Kidney capillary endothelial cell (primary cell): Measurements from ENCODE around the gene MFSD2B.
"Not testable (repeated sequence)": the region's sequence is repeated elsewhere in the genome, so short reads cannot be mapped to it uniquely, and the experiment has no call there.

ENCODE experiments used
- DNase-seq: peaks from one replicate; pipeline ENCODE4 v3.0.0-alpha.2; 2018; ENCODE audit warnings: low spot score

The MFSD2B gene

DNA sequence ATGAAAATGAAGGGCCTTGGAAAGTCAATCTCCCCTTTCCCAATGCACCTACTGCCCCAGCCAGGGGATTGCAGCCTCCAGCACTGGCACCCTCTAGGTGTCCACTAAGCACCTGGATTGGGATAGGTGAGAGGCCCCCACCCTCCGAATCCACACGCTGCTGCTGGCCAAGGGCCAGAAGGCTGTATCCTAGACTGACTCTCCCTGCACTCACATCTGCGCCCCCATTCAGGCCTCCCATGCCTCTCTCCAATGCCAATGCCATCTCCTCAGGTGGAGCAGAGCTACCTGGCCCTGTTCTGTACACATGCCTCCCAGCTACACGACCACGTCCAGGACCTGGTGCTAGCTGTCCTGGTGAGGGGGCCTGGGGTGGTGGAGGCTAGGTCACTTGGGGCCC is 9.8 kb downstream of the MFSD2B start:
- no peak for DNase-seq

DNA sequence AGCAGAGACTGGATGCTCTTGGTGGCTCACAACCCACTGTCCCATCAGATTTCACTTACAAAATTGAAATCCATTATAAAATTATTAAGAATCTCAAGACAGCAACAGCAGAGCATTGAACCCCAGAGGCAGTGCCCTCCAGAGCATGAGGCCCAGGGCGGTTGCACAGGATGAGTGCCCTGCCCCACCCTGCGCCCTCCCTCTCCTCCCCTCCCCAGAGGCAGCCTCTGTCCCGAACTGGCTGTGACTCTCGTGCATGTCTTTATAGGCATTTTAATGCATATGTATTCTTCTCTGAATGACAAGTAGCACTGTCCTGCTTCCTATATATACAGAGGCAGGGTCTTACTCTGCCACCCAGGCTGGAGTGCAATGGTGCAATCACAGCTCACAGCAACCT is 10.4 kb downstream of the MFSD2B start:
- no peak for DNase-seq

DNA sequence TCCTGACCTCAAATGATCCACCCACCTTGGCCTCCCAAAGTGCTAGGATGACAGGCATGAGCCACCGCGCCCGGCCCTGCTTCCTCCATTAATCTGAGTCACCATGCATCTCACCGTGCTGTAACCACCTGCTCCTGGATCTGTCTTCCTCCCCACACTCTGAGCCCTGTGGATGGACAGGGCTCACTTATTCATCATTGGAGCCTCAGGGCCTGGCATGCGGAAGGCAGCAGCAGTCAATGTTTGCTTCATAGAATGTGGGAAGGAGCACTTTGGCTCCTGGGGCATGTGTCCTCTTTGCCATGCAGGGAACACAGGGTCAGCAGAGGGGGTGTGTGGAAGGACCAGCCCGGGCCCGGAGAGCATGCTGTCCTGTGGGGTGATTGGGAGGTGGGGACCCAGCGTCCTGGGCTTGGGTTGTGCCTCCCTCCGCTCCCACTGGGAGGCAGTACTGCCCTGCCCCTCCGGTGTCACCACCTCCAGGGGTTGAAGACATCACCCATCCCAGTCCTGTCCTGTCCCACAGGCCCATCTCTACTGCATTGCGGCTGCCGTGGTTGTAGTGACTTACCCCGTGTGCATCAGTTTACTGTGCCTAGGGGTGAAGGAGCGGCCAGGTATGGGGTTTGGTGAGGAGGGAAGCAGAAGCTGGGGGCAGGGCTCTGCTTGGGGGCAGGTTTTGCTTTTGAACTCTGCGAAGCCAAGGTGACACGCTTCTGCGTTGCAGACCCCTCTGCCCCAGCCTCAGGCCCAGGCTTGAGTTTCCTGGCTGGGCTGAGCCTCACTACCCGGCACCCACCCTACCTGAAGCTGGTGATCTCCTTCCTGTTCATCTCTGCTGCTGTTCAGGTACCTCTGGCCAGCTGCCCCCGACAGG is 11.5 kb downstream of the MFSD2B start:
- DNase-seq, result no peak

DNA sequence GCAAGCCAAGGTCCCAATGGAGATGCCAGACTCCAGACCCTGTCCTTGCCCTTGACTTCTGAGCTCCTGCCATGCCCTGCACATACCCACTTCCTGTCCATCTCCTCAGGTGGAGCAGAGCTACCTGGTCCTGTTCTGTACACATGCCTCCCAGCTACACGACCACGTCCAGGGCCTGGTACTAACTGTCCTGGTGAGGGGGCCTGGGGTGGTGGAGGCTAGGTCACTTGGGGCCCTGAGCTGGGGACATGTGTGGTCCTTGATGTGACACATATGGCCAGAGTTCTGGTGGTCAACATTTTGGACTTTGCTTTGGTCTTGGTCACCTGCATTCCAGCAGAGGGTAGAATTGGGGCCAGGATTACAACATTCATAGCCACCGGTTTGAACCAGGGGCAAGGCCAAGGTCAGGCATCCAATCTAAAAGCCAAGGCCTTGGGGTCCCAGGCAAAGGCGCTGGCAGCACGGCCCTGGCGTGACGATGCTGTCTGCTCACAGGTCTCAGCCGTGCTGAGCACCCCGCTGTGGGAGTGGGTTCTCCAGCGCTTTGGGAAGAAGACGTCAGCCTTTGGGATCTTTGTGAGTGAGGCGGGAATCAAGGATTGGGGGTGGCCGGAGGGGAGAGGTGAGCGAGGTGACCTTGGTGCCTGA is 12.6 kb downstream of the MFSD2B start:
- DNase-seq, result no peak

DNA sequence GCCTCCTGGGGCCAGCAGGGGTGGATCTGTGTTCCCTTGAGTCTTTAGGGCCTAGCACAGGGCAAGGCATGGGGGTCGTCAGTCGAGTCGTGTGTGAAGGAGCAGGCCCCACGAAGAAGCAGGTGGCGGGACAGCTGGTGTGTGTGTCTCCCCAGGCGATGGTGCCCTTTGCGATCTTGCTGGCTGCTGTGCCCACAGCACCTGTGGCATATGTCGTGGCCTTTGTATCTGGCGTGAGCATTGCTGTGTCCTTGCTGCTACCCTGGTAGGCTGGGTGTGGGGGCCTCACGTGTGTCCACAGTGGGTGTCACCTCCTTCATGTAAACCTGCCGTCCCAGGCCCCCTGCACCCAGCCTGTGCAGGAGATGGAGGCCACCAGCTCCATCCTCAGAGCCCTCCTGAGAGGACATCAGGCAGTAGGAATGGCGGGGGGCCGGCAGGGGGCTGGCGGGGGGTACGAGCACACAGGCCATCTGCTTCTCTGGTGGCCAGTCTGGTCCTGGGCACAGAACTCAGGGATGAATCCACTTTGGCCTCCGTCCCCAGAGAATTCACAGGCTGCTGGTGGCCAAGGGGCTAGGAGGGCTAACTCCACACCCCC is 13.2 kb downstream of the MFSD2B start:
- DNase-seq, result no peak

DNA sequence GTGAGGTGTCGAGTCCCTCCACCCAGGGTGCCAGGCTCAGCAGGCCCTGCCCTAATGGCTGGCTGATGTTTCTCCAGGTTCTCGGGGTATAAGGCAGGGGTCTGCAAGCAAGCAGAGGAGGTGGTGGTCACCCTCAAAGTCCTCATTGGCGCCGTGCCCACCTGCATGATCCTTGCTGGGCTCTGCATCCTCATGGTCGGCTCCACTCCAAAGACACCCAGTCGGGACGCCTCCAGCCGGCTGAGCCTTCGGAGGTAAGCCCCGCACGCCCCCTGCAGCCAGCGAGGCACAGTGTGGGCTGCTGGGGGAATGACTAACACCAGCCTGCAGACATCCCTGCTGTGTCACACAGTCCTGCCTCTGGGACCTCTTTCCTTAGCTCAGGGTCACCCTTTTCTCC is 14.1 kb downstream of the MFSD2B start:
- DNase-seq, result no peak

DNA sequence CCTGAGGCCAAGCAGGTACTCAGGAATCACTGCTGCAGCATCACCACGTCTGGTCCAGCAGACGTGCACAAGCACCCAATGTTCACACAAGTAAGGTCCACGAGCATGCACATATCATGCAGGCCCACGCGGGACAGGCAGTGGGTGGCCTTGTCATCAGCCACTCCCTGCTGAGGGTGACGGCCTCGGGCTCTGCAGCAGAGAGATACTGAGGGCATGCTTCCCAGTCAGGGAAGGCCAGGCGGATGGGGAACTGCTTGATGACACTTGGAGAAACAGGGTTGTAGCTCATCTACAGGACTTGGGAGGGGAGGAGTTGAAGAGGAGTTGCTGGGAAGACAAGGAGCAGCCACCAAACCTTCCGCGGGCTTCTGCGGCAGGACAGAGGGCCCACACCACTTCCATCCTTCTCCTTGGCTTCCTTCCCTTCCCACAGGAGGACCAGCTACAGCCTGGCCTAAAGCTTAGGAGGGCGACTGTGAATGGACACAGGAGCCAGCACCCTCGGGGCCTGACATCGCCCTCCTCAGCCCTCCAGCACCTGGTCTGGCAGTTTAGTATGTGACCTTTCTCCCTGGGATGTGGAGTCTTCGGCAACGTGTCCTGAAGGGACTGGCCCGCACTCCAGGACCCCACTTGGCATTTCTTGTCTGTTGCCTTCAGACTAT is 15.2 kb downstream of the MFSD2B start:
- no peak for DNase-seq

DNA sequence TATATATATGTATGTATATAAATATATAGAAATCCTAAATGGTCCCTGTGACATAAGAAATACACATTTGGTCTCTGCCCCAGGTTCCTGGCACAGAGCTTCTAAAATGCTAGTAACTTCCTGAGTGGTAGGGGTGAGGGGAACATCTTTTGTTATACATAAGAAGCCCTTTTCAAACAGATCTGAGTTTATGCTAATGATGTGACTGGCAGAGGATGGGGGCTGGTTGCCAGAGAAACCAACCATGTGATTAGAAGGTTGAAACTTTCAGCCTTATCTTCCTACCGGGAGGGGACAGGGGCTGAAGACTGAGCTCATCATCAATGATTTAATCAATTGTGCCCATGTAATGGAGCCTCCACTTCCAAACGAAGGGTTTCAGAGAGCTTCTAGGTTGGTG is 16.3 kb downstream of the MFSD2B start:
- no peak for DNase-seq

DNA sequence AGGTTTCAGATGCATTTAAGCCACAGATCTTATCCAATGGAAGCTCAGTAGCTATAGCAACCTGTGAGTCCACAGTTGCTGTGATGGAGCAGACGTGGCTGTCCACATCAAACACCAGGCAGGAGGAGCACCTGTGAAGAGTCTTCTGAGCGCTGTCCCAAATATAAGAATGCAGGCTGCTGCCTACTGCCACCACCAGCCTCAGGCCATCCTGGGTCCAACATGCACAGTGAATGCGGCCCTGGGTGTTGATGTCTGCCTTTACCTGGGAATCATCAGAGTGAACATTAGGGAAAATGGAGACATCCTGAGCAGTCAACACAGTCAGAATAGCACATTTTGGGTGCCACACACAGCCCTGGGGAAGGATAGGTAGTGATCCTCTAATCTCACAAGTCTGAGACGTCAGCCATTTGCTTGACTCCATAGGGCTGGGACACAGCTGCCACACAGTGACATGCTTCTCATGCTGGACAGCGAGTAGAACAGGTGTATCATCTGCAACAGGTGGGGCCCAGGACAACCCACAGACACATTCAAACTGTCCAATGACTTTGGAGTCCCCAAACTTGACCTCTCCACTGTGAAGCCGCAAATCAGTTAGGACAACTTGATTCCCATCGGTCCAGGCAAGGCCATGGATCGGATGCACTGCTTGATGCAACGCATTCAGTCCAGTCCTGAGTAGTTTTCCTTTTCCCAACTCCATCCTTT is 29.1 kb downstream of the MFSD2B start:
- no peak for DNase-seq

DNA sequence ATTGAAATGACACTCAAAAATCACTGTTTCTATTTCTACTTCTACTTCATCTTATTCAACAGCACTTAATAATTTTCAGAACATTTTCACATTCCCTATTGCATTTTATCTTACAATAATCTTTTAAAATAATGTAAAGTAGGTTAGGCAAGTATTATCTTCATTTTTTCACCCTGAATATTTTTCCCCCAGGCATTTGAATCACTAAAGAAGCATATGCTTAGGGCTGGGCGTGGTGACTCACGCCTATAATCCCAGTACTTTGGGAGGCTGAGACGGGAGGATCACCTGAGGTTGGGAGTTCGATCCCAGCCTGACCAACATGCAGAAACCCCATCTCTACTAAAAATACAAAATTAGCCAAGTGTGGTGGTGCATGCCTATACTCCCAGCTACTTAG is 30.6 kb downstream of the MFSD2B start:
- no peak for DNase-seq

DNA sequence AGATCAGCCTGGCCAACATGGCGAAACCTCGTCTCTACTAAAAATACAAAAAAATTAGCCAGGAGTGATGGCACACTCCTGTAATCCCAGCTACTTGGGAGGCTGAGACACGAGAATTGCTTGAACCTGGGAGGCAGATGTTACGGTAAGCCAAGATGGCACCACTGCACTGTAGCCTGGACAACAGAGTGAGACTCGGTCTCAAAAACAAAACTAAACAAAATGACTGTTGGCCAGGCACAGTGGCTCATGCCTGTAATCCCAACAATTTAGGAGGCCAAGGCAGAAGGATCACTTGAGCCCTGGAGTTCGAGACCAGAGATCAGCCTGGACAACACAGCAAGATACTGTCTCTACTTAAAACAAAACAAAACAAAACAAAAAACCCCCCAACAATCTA is 33.2 kb downstream of the MFSD2B start:
- not testable (repeated sequence) for DNase-seq

DNA sequence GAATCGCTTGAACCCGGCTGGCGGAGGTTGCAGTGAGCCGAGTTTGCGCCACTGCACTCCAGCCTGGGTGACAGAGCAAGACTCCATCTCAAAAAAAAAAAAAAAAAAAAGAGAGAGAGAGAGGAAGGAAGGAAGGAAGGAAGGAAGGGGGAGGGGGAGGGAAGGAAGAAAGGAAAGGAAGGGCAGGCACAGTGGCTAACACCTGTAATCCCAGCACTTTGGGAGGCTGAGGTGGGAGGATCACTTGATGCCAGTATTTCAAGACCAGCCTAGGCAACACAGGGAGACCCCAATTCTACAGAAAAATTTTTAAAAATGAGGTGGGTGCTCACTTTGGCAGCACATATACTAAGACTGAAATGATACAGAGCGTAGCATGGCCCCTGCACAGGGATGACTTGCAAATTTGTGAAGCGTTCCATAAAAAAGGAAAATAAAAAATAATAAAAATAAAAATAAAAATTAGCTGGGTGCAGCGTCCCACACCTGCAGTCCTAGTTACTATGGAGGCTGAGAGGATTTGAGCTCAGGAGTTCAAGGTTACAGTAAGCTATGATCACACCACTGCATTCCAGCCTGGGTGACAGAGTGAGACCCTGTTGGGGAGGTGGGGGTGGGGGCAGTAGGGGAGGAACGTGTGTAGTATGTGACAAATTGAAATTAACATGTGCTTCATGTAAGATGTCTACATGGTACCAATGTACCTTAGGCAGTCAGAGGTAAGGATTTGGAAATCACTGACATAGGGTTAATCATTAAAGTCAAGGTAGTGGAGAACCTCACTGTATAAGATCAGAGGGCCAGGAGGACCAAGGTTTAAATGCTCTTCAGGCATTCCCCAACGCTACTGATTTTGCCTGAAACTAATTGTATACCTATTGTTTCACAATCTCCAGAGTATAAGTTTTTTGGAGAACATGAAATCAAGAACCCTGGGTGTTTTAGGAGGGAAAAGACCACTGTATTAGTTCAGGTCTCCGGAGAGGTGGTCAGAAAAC is 35.9 kb downstream of the MFSD2B start:
- DNase-seq, result no peak

DNA sequence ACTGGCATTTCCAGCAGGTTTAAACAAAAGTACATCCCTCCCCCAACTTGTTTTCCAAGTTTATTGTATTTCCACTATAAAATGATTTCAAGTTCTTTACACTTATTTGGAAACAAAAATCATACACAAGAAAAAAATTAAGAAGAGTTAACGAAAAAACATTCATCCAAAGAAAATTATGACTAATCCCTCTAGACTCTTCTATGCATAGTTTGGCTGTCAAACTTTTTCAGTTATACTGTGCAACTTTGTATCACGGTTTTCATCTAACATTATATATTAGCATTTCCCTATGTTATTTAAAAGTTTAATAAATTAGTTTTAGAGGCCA is 36.7 kb downstream of the MFSD2B start:
- DNase-seq, result no peak

DNA sequence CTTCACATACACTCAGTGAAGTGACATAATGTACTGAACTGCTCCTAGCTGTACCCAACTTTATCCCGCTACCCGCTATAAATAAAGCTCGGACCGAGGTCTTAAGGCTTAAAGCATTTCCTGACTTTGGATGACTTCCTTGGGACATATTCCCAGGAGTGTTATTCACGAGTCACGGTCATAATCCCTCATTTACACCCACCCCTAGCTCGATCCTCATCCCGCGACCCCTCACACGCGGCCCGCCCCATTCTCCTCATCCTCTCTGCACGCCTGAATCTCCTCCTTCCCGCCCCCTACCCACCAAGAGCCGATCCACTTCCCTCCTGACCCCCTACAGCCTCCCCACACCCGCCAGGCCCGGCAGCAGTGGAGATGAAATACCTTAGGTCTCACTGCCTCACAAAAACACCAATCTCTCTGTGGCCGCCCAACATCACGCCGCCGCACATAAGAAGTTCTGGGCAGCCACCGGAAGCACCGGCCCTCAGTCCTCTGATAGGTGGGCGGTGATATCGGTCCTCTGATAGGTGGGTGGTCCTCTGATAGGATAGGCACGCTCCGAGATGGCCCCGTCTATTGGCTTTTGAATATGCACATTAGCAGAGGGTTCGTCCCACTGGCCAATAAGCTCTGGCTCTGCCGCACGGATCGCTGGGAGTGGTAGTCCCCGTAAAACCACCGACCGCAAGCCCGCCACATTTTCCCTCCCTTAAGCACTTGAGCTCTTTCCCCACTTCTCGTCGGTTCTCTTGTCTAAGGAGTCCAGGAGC is 37.2 kb downstream of the MFSD2B start, which contains the start of gene WDCP:
Gene WDCP (minus strand): TSS at position 462 of the 773 bp plus-strand sequence. CDS start 7,897 bp downstream, outside the sequence.
- peak; percentile 98 for DNase-seq

DNA sequence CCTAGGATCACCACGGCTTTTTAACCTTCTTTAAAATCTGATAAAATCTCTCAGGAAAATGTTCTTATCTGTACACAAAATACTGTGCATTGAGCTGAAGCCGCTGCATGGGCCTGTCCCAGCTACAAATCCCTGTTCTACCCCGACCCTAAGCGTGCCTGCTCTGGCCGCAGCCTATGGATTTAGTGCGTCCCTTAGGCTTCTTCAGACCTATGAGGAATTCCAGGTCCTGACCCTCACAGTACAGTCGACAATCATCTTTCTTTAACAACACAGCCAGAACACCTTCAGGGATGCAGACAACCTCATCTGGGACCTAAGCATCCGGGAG is 37.8 kb downstream of the MFSD2B start:
- no peak for DNase-seq

DNA sequence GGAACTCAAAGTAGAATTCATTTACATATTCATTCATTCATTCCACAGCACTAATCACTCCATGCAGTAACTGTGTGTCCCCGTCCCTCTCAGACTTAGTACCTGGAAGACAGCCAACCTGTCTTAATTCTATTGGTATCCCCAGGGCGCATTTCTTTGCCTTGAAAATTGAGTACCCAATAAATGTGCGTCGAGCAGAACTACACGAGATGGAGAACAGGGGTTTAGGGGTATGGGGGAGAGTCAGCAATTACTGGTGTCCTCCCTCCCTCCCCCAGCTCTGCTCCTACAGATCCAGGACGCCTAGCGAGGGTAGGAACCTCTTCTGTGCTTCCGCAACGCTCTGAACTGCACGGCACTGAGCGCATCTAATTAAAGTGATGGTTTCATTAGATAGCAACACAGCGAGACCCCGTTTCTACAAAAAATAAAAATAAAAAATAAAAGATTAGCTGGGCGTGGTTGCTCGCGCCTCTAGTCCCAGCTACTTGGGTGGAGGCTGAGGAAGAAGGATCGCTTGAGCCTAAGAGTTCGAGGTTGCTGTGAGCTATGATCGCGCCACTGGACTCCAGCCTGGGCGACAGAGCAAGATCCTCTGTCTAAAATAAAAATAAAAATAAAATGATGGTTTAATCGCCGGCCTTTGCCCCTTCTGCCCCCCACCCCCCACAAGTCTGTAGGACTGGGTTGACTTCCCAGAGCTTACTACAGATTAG is 39.0 kb downstream of the MFSD2B start:
- no peak for DNase-seq

DNA sequence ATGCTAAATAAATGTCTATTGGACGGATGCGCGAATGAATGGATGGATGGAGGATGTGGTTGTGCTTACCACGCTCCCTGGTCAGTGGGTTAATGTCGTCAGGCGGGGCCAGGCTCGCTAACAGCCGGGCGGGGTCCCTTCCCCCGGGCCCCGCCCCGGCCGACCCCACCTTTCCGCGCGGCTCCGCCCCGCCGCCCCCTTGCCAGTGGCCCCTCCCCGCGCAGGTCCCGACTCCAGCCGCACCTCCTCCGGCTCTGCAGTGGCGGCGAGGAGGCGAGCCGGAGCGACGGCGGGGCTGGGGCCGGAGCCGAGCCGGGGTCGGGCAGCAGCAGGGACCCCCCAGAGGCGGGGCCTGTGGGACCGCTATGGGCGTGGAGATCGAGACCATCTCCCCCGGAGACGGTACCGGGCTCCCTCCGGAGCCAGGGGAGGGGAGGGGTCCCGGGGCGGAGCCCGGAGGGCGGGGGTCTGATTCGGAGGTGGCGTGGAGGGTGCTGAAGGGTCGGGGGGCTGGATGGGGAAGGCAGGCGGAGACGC is 39.7 kb downstream of the MFSD2B start, which contains the start of gene FKBP1B:
Gene FKBP1B (plus strand): TSS at position 257 of the 537 bp plus-strand sequence. CDS start 109 bp downstream, at position 366.
- DNase-seq, result peak; percentile 37

DNA sequence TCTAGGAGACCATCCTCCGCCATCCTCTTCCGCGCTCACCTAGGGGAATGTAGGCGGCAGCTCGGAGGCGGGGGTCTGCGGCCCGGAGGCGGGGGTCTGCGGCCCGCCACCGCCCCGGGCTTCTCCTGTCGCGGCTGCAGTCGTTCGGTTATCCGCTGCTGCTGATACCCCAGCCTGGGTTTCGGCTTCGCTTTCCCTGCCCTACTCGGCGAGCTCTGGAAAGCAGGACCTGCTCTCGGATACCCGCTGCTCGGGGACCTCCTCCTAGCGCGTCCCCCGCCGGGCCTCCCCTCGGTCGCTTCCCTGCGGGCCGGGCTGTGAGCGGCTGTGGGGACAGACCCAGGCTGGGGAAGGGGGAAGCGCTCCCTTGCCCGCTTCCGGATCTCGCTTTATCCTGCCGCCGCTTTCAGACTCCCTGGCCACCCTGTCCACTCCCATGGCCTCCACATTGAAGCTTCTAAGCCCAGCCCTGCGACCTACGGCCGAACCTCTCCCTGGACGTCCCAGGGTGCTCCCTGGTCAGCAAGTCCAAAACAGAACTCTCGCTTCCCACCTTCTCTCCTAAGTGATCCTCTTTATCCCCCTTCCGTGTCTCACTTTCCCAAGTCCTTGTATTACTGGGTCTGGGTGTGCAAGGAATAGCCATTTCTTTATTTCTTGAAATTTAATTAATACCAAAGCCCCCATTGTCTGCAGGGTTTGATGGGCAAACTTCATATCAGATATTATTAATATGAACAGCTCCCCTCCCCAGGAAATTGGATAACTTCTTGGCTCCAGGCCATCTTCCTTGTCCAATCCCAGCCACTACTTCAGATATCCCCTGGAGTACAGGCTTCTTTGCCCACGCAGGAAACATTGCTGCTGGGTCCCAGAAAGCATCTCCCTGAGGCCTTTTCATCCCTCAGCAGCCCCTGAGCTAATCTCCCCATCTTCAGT is 40.4 kb downstream of the MFSD2B start:
- DNase-seq, result no peak
